Astrocyte (in vitro differentiated cells and primary cell): ENCODE results near the gene ASIC4. TPM values are rescaled to one million over a fixed set of nuclear protein-coding genes. Genes with fewer than 3 reads are reported as not detected.

Experiments
- DNase-seq: peaks from one replicate; pipeline ENCODE4 v3.0.0-alpha.2; 2010; ENCODE audit warnings: low read depth
- FAIRE-seq: peaks from 2 replicates; lab custom pipeline; 2011; peaks lifted over from hg19 to GRCh38; lab: Jason Lieb, UNC
- H2AFZ ChIP-seq: 2 replicates; pipeline ENCODE4 v1.6.0; 2012; ENCODE audit warnings: low read depth, low read length, inconsistent platforms
- H3K27ac ChIP-seq: 2 replicates; pipeline ENCODE4 v1.5.1; 2011; ENCODE audit warnings: low read depth, low read length, inconsistent platforms
- H3K27me3 ChIP-seq: 2 replicates; pipeline ENCODE4 v1.6.0; 2011; ENCODE audit warnings: low read length, inconsistent platforms; ENCODE audit not compliant: insufficient read depth
- H3K36me3 ChIP-seq: 2 replicates; pipeline ENCODE4 v1.5.1; 2011; ENCODE audit warnings: low read length, inconsistent platforms; ENCODE audit not compliant: insufficient read depth
- H3K4me1 ChIP-seq: 2 replicates; pipeline ENCODE4 v1.5.1; 2011; ENCODE audit warnings: low read length, inconsistent platforms; ENCODE audit not compliant: insufficient read depth
- H3K4me2 ChIP-seq: 2 replicates; pipeline ENCODE4 v1.6.0; 2012; ENCODE audit warnings: low read length, inconsistent platforms
- H3K4me3 ChIP-seq: 2 replicates; pipeline ENCODE4 v1.5.1; 2011; ENCODE audit warnings: low read depth, mild to moderate bottlenecking, low read length, inconsistent platforms; ENCODE audit not compliant: insufficient read depth
- H3K79me2 ChIP-seq: 2 replicates; pipeline ENCODE4 v1.6.0; 2012; ENCODE audit warnings: mild to moderate bottlenecking, low read length, inconsistent platforms; ENCODE audit not compliant: insufficient read depth
- H3K9ac ChIP-seq: 2 replicates; pipeline ENCODE4 v1.6.0; 2012; ENCODE audit warnings: mild to moderate bottlenecking, low read length, inconsistent platforms
- H3K9me3 ChIP-seq: 2 replicates; pipeline ENCODE4 v1.5.1; 2012; ENCODE audit warnings: low read depth, mild to moderate bottlenecking, low read length, inconsistent platforms; ENCODE audit not compliant: insufficient read depth
- H4K20me1 ChIP-seq: 2 replicates; pipeline ENCODE4 v1.6.0; 2012; ENCODE audit warnings: low read length, inconsistent platforms; ENCODE audit not compliant: insufficient read depth
- H3K27ac Mint-ChIP-seq: one replicate; pipeline ENCODE4 v1.8.0; 2021; ENCODE audit warnings: mild to moderate bottlenecking, mixed read lengths; ENCODE audit not compliant: unreplicated experiment
- H3K27me3 Mint-ChIP-seq: one replicate; pipeline ENCODE4 v1.8.0; 2021; ENCODE audit warnings: low read depth, mixed read lengths; ENCODE audit not compliant: unreplicated experiment
- H3K36me3 Mint-ChIP-seq: one replicate; pipeline ENCODE4 v1.8.0; 2021; ENCODE audit warnings: low read depth, mixed read lengths; ENCODE audit not compliant: unreplicated experiment
- H3K4me1 Mint-ChIP-seq: one replicate; pipeline ENCODE4 v1.8.0; 2021; ENCODE audit warnings: low read depth, mixed read lengths; ENCODE audit not compliant: unreplicated experiment
- H3K4me3 Mint-ChIP-seq: one replicate; pipeline ENCODE4 v1.8.0; 2021; ENCODE audit warnings: mild to moderate bottlenecking, moderate library complexity, mixed read lengths; ENCODE audit not compliant: unreplicated experiment
- H3K9me3 Mint-ChIP-seq: one replicate; pipeline ENCODE4 v1.8.0; 2021; ENCODE audit warnings: mild to moderate bottlenecking, mixed read lengths; ENCODE audit not compliant: unreplicated experiment
- EZH2 ChIP-seq: IDR thresholded peaks from 2 replicates; pipeline ENCODE4 v1.6.1; 2012; ENCODE audit warnings: mild to moderate bottlenecking, low read length, inconsistent platforms; ENCODE audit not compliant: insufficient read depth
- total RNA-seq: library from RNA; stranded (reverse); gene quantifications from 2 replicates; pipeline ENCODE4 v1.2.1, GENCODE V29; 2021
- TF ChIP-seq, protein P1 (sequence below): IDR thresholded peaks from 2 replicates; pipeline ENCODE4 v1.5.1; 2011; ENCODE audit warnings: low read depth, mild to moderate bottlenecking, inconsistent platforms, low read length, moderate library complexity; ENCODE audit not compliant: insufficient read depth

ASIC4 gene
- total RNA-seq, 1 donor from 2014 or later = 0.39 TPM

DNA sequence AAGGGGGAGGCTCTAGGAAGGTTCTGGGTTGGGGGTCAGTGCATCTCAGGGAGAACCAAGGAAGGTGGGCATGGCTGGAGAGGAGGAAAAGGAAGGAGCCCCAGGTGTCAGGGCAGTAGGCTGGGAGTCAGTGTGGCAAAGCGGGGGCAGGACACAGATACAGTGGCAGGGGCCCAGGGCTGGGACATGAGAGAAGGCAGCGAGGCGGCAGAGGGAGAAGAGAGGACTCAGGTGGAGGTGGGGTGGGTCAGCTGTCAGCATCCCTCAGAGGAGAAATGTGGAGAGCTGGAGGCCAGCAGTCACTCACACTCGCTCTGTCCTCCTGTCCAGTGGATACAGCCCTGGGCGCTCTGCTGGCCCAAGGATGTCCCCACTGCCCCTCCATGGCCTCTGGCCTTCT is 21.2 kb upstream of the ASIC4 start:
- Histone ChIP-seq H3K9me3 (no peaks in the 10 kb centered on the region), H3K4me2 (no peak overlapping the region), H4K20me1 (no peaks in the 10 kb centered on the region), H2AFZ (no peak overlapping the region), H3K9ac (no peak overlapping the region), H3K36me3 (no peaks in the 10 kb centered on the region), H3K27ac (no peak overlapping the region), H3K4me1 (peaks cover 21% of the 10 kb centered on the region), H3K4me3 (no peak overlapping the region), H3K79me2 (no peaks in the 10 kb centered on the region), H3K27me3 (peaks cover 15% of the 10 kb centered on the region)
- H3K4me3 Mint-ChIP-seq = no peak overlapping the region
- peaks cover 39% of the 10 kb centered on the region for H3K27me3 Mint-ChIP-seq
- DNase-seq (no peak), FAIRE-seq (no peak)
- no peaks in the 10 kb centered on the region for H3K4me1 Mint-ChIP-seq
- H3K27ac Mint-ChIP-seq = no peak overlapping the region
- H3K9me3 Mint-ChIP-seq = peaks cover 2% of the 10 kb centered on the region
- TF ChIP-seq EZH2 = no peak
- TF ChIP-seq, protein P1, sequence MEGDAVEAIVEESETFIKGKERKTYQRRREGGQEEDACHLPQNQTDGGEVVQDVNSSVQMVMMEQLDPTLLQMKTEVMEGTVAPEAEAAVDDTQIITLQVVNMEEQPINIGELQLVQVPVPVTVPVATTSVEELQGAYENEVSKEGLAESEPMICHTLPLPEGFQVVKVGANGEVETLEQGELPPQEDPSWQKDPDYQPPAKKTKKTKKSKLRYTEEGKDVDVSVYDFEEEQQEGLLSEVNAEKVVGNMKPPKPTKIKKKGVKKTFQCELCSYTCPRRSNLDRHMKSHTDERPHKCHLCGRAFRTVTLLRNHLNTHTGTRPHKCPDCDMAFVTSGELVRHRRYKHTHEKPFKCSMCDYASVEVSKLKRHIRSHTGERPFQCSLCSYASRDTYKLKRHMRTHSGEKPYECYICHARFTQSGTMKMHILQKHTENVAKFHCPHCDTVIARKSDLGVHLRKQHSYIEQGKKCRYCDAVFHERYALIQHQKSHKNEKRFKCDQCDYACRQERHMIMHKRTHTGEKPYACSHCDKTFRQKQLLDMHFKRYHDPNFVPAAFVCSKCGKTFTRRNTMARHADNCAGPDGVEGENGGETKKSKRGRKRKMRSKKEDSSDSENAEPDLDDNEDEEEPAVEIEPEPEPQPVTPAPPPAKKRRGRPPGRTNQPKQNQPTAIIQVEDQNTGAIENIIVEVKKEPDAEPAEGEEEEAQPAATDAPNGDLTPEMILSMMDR = no peak
- H3K36me3 Mint-ChIP-seq = peaks cover 10% of the 10 kb centered on the region

DNA sequence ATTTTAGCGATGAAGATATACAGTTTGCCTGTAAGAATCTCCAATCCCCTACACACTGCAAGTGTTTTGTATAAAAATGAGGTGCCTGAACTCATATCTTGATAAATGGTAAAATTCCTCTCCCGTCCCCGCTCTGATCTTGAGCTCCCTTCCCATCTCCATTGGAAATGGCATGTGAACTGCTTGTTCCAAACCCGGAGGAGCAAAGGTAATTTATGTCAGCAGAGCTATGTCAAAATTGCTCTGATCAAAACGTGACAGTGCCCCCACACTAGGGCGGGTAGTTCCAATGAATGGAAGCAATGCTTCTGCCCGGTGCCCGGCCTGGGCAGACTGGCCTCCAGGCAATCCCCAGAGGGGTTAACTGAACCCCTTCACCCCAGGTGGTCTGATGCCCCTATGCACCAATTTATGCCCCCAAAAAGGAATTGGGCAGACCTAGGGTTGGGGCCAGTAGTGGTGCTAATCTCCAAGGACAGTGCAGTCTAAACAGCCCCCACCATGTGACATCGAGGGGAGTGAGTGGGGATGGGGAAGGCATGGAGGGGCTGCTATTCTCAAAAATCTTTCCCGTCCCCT is 19.2 kb upstream of the ASIC4 start:
- FAIRE-seq = no peak
- Histone ChIP-seq H2AFZ (no peak overlapping the region), H3K36me3 (no peaks in the 10 kb centered on the region), H3K79me2 (peaks cover 13% of the 10 kb centered on the region), H3K27ac (no peak overlapping the region), H4K20me1 (no peaks in the 10 kb centered on the region), H3K4me1 (peaks cover 31% of the 10 kb centered on the region), H3K4me2 (no peak overlapping the region), H3K4me3 (no peak overlapping the region), H3K9me3 (no peaks in the 10 kb centered on the region), H3K27me3 (peaks cover 15% of the 10 kb centered on the region), H3K9ac (no peak overlapping the region)
- TF ChIP-seq EZH2 = no peak
- TF ChIP-seq, protein P1 = no peak
- Mint-ChIP-seq H3K27me3 (peaks cover 39% of the 10 kb centered on the region), H3K4me1 (peaks cover 10% of the 10 kb centered on the region), H3K4me3 (no peak overlapping the region), H3K36me3 (peaks cover 10% of the 10 kb centered on the region), H3K9me3 (peaks cover 2% of the 10 kb centered on the region), H3K27ac (no peak overlapping the region)
- DNase-seq = no peak

DNA sequence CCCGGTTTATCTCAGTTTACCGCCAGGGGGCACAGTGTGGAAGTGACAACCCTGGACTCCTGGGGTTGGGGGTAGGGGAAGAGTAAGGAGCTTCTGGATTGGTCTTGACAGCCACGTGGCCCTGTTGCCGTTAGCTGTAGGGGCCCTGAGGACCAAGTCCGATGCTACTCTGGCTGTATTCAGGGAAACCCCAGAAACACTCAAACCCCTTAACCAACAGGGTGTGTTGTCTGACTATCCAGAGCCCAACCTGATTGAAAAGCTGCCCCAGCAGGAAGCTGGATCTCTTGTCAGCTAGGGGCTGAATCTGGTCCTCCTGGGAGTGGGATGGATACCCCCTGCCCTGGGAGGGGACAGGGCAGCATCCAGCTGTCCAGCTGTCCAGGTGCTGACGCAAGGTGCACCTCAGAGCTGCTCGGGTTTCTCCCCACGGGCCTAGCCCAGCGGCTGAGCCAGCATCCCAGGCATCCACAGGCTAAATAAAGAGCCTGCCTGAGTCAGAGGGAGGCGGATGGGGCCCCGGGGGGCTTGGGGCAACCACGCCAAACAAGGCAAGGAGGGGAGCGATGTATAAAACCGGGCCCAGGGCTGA is 18.7 kb upstream of the ASIC4 start:
- Histone ChIP-seq H2AFZ (no peak overlapping the region), H3K4me1 (peaks cover 34% of the 10 kb centered on the region), H3K79me2 (peaks cover 18% of the 10 kb centered on the region), H3K36me3 (no peaks in the 10 kb centered on the region), H3K9me3 (no peaks in the 10 kb centered on the region), H3K4me2 (peak overlapping the region; percentile 13), H4K20me1 (no peaks in the 10 kb centered on the region), H3K27ac (no peak overlapping the region), H3K9ac (no peak overlapping the region), H3K27me3 (peaks cover 15% of the 10 kb centered on the region), H3K4me3 (no peak overlapping the region)
- H3K4me3 Mint-ChIP-seq = no peak overlapping the region
- FAIRE-seq (no peak), DNase-seq (peak; percentile 66)
- H3K27ac Mint-ChIP-seq = no peak overlapping the region
- H3K4me1 Mint-ChIP-seq = peaks cover 13% of the 10 kb centered on the region
- TF ChIP-seq, protein P1 = peak; percentile 60
- no peak for TF ChIP-seq EZH2
- peaks cover 8% of the 10 kb centered on the region for H3K36me3 Mint-ChIP-seq
- H3K9me3 Mint-ChIP-seq = peaks cover 2% of the 10 kb centered on the region
- H3K27me3 Mint-ChIP-seq = peaks cover 39% of the 10 kb centered on the region
